COLO668 (cell line): ENCODE measurements around the gene ITGA6.

Experiments
- DNase-seq: peaks from one replicate; lab custom pipeline; 2025; ENCODE audit not compliant: unreplicated experiment; lab: John Stamatoyannopoulos, UW

Gene ITGA6

GRCh38 chr2:172415865-172416183, 11.6 kb upstream of the ITGA6 start:
- DNase-seq: no peak

GRCh38 chr2:172416447-172417058, 10.8 kb upstream of the ITGA6 start:
- DNase-seq: no peak

GRCh38 chr2:172420216-172420615, 7.2 kb upstream of the ITGA6 start:
- DNase-seq: no peak

- no peak for DNase-seq
These were observed 4.2 kb upstream of the ITGA6 start for GRCh38 chr2:172423160-172423559.

- no peak for DNase-seq
These were observed 2.0 kb upstream of the ITGA6 start for GRCh38 chr2:172425336-172425735.

- no peak for DNase-seq
These were observed 641 bp upstream of the ITGA6 start for GRCh38 chr2:172426635-172427255.

- peak; percentile 77 for DNase-seq
These were observed 825 bp downstream of the ITGA6 start for GRCh38 chr2:172427990-172428831.

GRCh38 chr2:172428832-172429210, 1.4 kb downstream of the ITGA6 start:
- no peak for DNase-seq

GRCh38 chr2:172429301-172429968, 2.0 kb downstream of the ITGA6 start:
- no peak for DNase-seq

- DNase-seq: no peak
These were observed 2.6 kb downstream of the ITGA6 start for GRCh38 chr2:172430027-172430426.

GRCh38 chr2:172430678-172431077, 3.3 kb downstream of the ITGA6 start:
- no peak for DNase-seq

GRCh38 chr2:172431463-172431862, 4.1 kb downstream of the ITGA6 start:
- DNase-seq: no peak

GRCh38 chr2:172431993-172432392, 4.6 kb downstream of the ITGA6 start:
- DNase-seq: no peak

GRCh38 chr2:172433144-172433543, 5.8 kb downstream of the ITGA6 start:
- no peak for DNase-seq

- DNase-seq: peak; percentile 39
These were observed 7.6 kb downstream of the ITGA6 start for GRCh38 chr2:172434821-172435605.

- DNase-seq: no peak
These were observed 8.2 kb downstream of the ITGA6 start for GRCh38 chr2:172435606-172435911.

- DNase-seq: no peak
These were observed 9.5 kb downstream of the ITGA6 start for GRCh38 chr2:172436889-172437288.

- DNase-seq: no peak
These were observed 10.3 kb downstream of the ITGA6 start for GRCh38 chr2:172437419-172438341.

- no peak for DNase-seq
These were observed 11.5 kb downstream of the ITGA6 start for GRCh38 chr2:172438741-172439508.
